NCI-H2107 (cell line): ENCODE data around the gene ANKRD62.
"Not testable (repeated sequence)": the region's sequence is repeated elsewhere in the genome, so short reads cannot be mapped to it uniquely, and the experiment has no call there.

Source experiments
- DNase-seq: peaks from one replicate; lab custom pipeline; 2025; lab: John Stamatoyannopoulos, UW

Gene ANKRD62

DNA sequence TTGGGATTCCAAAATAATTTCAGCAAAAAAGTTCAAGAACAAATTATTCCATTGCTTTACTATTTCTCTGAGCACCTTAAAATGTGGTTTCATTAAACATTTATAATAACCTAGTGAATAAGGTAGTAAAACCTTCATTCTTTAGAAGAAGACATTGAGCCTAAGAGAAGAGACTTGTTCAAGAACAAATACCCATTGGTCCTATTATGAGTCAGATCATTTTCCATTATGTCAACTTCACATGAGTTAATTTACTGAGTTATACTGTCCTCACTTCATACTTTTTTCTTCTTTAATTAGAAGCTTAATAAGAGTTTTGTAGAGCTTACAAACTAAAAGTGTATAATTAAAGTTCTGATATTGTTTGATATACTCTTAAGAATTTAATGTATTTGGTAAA is 5.5 kb downstream of the ANKRD62 start:
- no peak for DNase-seq

DNA sequence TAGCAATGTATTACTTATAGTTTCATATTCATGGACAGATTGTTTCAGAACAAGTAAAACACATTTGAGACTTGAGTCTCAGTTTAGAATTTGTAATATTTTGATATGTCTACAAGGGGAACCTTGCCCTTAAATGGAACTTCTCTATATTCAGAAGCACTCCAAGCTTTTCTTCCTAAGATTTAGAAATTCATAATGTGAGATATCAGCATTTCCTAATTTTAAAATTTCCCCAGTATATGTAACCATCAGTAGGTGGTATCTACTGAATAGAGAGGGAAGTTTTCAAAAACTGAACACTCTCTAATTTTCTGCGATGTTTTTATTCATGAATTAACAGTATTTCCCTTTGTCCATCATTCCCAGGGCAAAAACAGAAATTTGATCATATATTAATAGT is 7.6 kb downstream of the ANKRD62 start:
- no peak for DNase-seq

DNA sequence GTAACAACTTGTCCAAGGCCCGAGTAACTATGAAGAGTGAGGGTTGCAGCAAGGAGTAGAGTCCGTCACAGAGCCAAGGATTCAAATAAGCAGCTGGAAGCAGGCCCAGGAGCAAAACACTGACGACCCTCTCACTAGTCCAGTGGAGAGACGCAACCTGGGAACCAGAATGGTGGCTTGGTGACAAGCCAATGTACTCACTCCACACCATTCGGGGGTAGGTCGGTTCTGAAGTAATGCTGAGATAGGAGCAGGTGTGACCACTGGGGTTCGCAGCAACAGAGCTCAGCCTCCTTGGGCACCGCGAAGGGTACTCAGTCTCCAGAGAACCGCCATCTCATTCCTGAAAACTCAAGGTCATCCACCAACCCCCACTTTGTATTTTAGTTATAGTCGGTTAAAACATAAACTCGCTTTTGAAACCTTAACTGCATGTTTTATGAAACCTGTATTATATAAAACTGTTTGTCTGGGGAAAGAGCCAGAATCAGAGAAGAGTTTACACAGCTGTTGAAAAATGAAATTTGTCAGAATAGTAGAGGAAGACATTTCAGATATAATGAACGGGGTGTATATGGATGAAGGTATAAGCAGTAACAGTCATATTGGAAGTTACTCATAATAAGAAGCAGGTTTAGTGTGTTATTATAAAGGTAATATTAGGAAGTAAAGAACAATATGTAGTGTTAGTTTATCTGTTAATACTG is 8.6 kb downstream of the ANKRD62 start:
- DNase-seq, result no peak

DNA sequence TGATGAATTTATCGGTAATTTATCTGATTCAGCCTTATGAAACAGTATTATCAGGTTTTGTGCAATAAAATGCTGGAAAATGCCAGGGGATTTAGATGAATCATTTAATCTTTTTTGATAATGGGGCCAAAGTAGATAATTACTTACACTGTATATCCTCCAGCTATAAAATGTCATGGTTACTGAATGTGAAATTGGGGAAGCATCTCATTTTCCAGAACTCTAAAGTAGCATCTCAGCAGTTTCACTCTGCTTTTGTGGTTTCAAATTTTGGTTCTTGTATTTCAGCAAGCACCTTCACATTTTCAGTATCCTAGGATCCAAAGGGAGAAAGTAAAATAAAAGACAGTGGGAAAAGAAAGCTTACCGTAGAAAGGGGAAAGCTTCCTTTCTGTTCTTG is 12.8 kb downstream of the ANKRD62 start:
- DNase-seq, result no peak

DNA sequence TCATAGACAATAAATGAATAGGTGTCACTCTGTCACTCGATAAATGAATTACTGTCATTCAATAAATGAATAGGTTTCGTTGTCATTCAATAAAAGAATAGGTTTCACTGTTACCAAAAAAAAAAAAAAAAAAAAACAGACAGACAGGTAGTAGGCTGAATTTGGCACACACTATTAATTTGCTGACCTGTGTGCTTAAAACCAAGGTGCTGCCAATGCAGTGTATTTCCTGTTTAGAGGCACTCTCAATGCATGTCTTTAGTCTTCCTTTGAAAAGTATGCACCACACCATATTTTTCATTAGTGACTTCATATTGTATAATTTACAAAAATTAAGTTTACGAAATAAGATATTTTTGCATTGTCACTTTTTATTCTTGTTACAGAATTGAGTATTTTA is 16.2 kb downstream of the ANKRD62 start:
- DNase-seq, result no peak

DNA sequence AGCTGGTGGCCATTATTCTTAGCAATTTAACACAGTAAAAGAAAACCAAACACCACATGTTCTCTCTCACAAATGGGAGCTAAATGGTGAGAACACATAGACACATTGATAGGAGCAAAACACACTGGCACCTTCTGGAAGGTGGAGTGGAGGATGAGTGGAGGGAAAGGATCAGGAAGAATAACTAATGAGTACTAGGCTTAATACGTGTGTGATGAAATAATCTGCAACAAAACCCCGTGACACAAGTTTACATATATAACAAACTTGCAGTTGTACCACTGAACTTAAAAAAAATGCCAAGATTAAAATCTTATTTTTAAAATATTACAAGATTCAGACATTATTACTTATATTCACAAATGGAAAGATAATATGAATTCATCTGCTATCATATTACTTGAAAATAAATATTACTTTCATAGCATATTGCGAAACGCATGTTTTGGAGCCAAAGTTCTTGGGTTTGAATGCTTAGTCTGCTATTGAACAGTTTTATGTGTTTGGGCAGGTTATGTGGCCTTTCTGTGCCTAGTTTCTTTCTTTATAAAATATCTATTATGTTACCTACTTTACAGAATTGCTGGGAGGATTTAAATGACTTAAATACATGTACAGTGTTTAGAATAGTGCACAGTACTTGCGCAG is 20.5 kb downstream of the ANKRD62 start:
- no peak for DNase-seq

DNA sequence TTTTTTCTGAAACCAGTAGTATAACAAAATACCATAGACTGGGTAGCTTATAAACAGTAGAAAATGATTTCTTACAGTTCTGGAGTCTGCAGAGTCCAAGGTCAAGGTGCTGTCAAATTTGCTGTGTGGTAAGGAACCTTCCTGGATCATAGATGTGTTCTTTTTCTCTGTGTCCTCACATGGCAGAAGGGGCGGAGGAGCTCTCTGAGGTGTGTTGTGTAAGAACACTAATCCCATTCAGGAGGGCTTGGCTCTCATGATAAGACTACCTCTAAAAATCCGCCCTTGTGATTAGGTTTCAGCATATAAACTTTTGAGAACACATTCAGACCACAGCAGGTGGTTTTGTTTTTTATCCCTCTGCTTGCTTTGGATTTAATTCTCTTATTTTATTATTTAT is 25.7 kb downstream of the ANKRD62 start:
- DNase-seq, result no peak

DNA sequence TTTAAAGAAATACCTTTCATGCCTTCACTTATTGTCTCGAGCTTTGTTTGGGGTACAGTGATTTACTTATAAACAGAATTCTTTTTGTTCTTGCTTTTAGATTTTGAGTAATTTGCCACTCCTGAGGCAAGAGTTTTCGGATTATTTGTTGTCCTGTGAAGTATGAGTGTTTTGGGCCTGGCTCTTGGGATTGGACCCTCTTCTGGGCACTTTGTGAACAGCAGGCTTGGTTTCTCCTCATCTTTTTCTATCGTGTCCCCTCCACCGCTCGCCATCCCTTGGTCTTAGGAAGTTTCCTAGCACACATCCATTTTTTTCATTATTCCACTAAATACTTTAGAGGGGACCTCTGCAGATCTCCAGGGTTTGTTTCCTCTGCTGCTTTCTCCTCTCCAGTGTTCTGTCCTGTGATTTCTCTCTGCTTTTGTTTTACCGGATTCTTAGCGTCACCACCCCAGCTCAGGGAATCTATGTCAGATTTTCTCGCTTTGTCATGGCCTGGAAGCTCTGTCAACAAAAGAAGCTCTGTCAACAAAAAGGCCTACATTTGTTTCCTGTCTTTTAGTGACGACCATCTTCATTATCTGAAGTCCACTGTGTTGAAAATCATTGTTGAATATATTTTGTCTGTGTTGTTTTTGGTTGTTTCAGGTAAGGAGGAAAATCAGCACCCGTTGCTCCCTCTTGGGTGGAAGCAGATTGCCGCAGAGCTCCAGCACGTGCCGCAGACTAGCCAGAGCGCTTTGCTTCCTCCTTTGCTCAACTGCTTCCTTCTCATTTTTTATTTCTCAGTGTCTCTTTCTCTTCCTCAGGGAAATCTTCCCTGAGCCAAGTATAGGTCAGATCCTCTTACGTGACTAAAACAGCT is 27.8 kb downstream of the ANKRD62 start:
- no peak for DNase-seq

DNA sequence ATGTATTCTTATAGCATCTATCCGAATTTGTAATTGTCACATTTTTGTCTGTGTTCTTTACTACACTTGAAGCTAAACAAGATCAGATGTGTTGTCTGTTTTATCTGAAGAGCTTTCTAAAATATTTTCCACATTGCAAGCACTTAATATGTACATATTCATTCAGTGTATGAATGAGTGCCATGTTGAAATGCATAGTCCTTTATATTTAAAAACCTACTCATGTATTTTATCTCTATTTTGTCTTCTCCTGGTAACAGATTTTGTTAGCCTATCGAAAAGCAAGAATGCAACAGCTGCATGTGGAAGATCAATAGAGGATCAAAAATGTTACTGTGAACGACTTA is 28.4 kb downstream of the ANKRD62 start:
- not testable (repeated sequence) for DNase-seq

DNA sequence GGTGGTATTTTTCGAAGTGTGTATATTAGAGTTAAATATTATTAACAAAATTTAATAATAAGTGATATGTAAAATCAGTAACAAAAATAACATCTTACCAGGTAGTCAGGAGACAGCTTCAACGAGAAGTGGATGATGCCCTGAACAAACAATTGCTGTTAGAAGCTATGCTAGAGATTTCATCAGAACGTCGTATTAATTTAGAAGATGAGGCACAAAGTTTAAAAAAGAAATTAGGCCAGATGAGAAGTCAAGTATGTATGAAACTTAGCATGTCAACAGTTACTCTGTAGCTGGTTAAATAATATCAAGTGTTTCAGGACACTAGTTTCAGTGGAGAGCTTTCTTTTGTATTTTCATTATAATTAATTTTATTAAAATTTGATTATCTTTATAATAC is 34.0 kb downstream of the ANKRD62 start:
- DNase-seq, result not testable (repeated sequence)

DNA sequence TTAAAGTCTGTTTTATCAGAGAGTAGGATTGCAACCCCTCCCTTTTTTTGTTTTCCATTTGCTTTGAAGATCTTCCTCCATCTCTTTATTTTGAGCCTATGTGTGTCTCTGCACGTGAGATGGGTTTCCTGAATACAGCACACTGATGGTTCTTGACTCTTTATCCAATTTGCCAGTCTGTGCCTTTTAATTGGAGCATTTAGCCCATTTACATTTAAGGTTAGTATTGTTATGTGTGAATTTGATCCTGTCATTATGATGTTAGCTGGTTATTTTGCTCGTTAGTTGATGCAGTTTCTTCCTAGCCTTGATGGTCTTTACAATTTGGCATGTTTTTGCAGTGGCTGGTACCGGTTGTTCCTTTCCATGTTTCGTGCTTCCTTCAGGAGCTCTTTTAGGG is 45.2 kb downstream of the ANKRD62 start:
- DNase-seq, result not testable (repeated sequence)

DNA sequence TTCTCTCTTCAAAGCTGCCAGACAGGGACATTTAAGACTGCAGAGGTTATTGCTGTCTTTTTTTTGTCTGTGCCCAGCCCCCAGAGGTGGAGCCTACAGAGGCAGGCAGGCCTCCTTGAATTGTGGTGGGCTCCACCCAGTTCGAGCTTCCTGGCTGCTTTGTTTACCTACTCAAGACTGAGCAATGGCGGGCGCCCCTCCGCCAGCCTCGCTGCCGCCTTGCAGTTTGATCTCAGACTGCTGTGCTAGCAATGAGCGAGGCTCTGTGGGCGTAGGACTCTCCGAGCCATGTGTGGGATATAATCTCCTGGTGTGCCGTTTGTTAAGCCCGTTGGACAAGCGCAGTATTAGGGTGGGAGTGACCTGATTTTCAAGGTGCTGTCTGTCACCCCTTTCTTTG is 47.2 kb downstream of the ANKRD62 start:
- not testable (repeated sequence) for DNase-seq

DNA sequence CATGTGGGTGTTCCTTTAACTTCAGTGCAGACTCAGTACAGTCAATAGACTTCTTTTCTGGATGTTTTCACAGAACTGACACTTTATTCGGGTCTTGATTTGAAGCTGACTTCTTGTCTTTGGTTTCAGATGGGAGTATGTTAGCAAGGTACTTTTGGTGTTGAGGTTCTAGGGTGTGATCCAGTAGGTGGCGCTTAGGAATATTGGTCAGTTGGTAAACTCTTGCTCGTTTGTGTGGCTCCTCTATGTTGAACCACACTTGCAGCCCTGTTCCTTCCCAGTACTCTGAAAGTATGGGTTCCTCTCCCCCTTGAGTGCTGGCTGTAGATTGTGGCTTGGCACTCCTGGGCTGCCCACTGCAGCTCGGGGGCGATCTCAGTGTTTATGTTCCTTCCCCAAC is 48.1 kb downstream of the ANKRD62 start:
- DNase-seq, result not testable (repeated sequence)

DNA sequence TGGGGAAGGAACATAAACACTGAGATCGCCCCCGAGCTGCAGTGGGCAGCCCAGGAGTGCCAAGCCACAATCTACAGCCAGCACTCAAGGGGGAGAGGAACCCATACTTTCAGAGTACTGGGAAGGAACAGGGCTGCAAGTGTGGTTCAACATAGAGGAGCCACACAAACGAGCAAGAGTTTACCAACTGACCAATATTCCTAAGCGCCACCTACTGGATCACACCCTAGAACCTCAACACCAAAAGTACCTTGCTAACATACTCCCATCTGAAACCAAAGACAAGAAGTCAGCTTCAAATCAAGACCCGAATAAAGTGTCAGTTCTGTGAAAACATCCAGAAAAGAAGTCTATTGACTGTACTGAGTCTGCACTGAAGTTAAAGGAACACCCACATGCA is 55.8 kb downstream of the ANKRD62 start:
- DNase-seq, result not testable (repeated sequence)

DNA sequence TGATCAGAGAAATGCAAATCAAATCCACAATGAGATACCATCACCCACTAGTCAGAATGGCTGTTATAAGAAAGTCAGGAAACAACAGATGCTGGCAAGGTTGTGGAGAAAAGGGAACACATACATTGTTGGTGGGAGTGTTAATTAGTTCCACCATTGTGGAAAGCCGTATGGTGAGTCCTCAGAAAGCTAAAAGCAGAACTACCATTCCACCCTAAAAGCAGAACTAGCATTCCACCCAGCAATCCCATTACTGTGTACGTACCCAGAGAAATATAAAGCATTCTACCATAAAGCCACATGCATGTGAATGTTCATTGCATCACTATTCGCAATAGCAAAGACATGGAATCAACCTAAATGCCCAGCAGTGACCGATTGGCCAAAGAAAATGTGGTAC is 60.7 kb downstream of the ANKRD62 start:
- no peak for DNase-seq

DNA sequence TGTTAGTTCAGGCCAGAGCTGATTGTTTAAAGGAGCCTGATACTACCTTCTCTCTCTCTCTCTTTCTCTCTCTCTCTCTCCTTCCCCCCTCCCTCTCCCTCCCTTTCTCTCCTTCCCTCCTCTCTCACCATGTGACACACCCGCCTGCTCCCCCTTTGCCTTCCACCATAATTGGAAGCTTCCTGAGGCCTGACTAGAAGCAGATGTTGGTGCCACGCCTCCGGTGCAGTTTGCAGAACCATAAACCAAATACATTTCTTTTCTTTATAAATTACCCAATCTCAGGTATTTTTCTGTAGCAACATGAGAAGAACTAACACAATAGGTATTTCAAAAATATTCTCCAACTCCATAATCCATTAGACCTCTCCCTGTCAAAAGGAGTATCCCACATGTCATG is 62.4 kb downstream of the ANKRD62 start:
- no peak for DNase-seq

DNA sequence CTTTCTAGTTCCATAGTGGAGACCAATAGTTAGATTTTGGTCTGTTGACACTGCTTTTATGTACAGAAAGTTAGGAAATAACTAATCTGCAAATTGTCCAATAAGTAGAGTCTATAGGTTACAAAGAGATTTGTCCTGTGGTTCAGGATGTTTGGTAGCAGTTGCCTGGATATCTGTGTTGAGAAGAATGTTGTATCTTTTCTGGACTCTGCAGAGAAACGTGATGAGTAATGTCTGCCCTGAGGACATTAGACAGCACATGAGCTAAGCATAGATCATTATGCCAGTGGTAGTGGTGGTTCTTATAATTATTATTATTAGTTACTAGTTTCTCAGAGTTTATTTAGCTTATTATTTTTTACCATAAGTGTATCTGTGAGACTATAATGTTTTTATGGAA is 65.8 kb downstream of the ANKRD62 start:
- no peak for DNase-seq

DNA sequence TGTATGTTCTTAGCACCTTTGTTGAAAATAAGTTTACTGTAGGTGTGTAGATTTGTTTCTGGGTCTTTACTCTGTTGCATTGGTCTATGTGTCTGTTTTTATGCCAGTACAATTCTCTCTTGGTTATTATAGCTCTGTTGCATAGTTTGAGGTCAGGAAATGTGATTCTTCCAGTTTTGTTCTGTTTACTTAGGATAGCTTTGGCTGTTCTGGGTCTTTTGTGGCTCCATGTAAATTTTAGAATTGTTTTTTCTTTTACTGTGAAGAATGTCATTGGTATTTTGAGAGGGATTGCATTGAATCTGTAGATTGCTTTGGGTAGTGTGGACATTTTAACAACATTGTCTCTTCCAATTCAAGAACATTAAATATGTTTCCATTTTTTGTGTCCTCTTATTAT is 69.1 kb downstream of the ANKRD62 start:
- no peak for DNase-seq

DNA sequence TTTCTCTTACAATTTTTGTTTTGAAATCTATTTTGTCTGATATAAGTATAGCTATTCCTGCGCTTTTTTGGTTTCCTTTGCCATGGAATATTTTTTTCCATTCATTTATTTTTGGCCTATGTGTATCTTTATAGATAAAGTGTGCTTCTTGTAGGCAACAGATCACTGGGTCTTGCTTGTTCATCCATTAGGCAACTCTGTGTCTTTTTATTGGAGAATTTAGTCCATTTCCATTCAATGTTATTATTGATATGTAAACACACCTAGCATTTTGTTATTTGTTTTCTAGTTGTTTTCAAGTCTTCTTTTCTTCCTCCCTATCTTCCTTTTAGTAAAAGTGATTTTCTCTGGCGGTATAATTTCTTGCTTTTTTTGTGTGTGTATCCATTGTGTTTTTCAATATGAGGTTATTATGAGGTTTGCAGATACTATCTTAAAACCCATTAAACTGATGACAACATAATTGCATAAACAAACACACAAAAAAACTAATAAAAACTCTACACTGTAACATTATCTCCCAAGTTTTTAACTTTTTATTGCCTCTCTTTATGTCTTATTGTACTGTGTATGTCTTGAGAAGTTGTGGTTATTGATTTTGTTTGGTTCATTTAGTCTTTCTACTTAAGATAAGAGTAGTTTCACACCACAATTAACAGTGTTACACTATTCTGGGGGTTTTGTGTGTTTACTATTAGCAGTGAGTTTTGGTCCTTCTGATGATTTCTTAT is 71.6 kb downstream of the ANKRD62 start:
- no peak for DNase-seq
